Left lung (tissue), 10 donors: ENCODE measurements around the gene OAS3. TPM values are rescaled to one million over a fixed set of nuclear protein-coding genes. Genes with fewer than 3 reads are reported as not detected.
"Not testable (repeated sequence)": the region's sequence is repeated elsewhere in the genome, so short reads cannot be mapped to it uniquely, and the experiment has no call there.

Experiments
- ATAC-seq: fragments of 200-7000 bp; cut with Tn5 transposase; one replicate; pipeline ENCODE4 v1.9.1; 2020; ENCODE audit warnings: moderate library complexity
- DNase-seq, 4 donors: peaks; one replicate each; pipeline ENCODE4 v3.0.0-alpha.2; 2013 to 2020
- H3K27ac ChIP-seq, 2 donors: fragments of 200-600 bp; sonication (generic) in 1 of 2; one replicate each; pipeline versions ENCODE4 v1.5.0 to v1.8.0; 2020 to 2021
- H3K27me3 ChIP-seq, 2 donors: fragments of 200-600 bp; sonication (generic) in 1 of 2; one replicate each; pipeline versions ENCODE4 v1.5.0 to v1.8.0; 2020 to 2021
- H3K36me3 ChIP-seq, 2 donors: fragments of 200-600 bp; sonication (generic) in 1 of 2; one replicate each; pipeline versions ENCODE4 v1.5.0 to v1.8.0; 2020 to 2021
- H3K4me1 ChIP-seq, 2 donors: fragments of 200-600 bp; one replicate each; pipeline ENCODE4 v1.8.0; 2021
- H3K4me3 ChIP-seq, 2 donors: fragments of 200-600 bp; sonication (generic) in 1 of 2; one replicate each; pipeline versions ENCODE4 v1.5.0 to v1.8.0; 2020 to 2021; ENCODE audit warnings: mild to moderate bottlenecking in 1 of 2
- H3K9me3 ChIP-seq, 2 donors: fragments of 200-600 bp; sonication (generic) in 1 of 2; one replicate each; pipeline versions ENCODE4 v1.5.0 to v1.8.0; 2020 to 2021
- CTCF ChIP-seq, 2 donors: fragments of 200-600 bp; sonication (generic) in 1 of 2; IDR thresholded peaks; one replicate each; pipeline versions ENCODE4 v1.5.0 to v1.8.0; 2021; ENCODE audit warnings: antibody characterized with exemption in 2 of 2
- intact Hi-C, 2 donors: fragments of 100-400 bp; cut with DNase I; formaldehyde crosslinking; loops; one replicate each; pipeline versions ENCODE4 v1.11.2 to v1.14.2; 2022
- polyA plus RNA-seq, 6 donors: library from polyadenylated mRNA; unstranded; fragments of 120-200 nt; gene quantifications; one replicate each; pipeline ENCODE4 v1.2.1, GENCODE V29; 2013; ENCODE audit not compliant: insufficient read length in 6 of 6
- total RNA-seq, 2 donors: library from RNA; stranded (reverse); fragmentation: NEBNext Ultra II Directional; extraction: Animal tissue kit (Norgen Biotek cat#: 25700); gene quantifications; one replicate each; pipeline ENCODE4 v1.2.1, GENCODE V29; 2021
- donor health status: DM: no; HTN: yes; CAD: no.
- donor health status: DM: no; HTN: no; CAD: no.

The OAS3 gene
- total and polyA plus RNA-seq, 8 donors, result 11.4 to 47.5 (median 17.7) TPM

- no peak for ATAC-seq
- H3K4me3 ChIP-seq, result no peak overlapping the region
- intact Hi-C loops, result no loop called here
- H3K9me3 ChIP-seq, result peaks cover 3 to 24% of the 10 kb centered on the region in 2 donors
- peaks cover 0 to 49% of the 10 kb centered on the region in 2 donors for H3K36me3 ChIP-seq
- H3K27ac ChIP-seq, result no peak overlapping the region
- no peaks in the 10 kb centered on the region for H3K27me3 ChIP-seq
- no peak for DNase-seq
- peaks cover 15 to 49% of the 10 kb centered on the region in 2 donors for H3K4me1 ChIP-seq
- TF ChIP-seq CTCF (IDR thresholded peaks at IDR 0.05), result no peak
Measured at GRCh38 chr12:112909693-112910092, 28.6 kb upstream of the OAS3 start.

- Histone ChIP-seq H3K36me3 (peaks cover 0 to 70% of the 10 kb centered on the region in 2 donors), H3K4me3 (no peak overlapping the region), H3K9me3 (peaks cover 3 to 24% of the 10 kb centered on the region in 2 donors), H3K4me1 (peaks cover 1 to 21% of the 10 kb centered on the region in 2 donors), H3K27ac (no peak overlapping the region), H3K27me3 (no peaks in the 10 kb centered on the region)
- no peak for DNase-seq
- no peak for TF ChIP-seq CTCF (IDR thresholded peaks at IDR 0.05)
- ATAC-seq, result no peak
- intact Hi-C loops, result no loop called here
Measured at GRCh38 chr12:112913038-112913688, 25.1 kb upstream of the OAS3 start.

GRCh38 chr12:112913888-112914287, 24.4 kb upstream of the OAS3 start:
- H3K9me3 ChIP-seq, result peaks cover 3 to 24% of the 10 kb centered on the region in 2 donors
- intact Hi-C loops, H3K27me3 ChIP-seq, DNase-seq, ATAC-seq, H3K27ac ChIP-seq, H3K4me3 ChIP-seq: not testable (repeated sequence)
- peaks cover 0 to 13% of the 10 kb centered on the region in 2 donors for H3K4me1 ChIP-seq
- H3K36me3 ChIP-seq, result peaks cover 0 to 74% of the 10 kb centered on the region in 2 donors

GRCh38 chr12:112916270-112916669, 22.0 kb upstream of the OAS3 start:
- H3K4me1 ChIP-seq, result no peaks in the 10 kb centered on the region
- no peak overlapping the region for H3K27ac ChIP-seq
- DNase-seq (peak in 2 of 4 donors; percentile 27 to 79), ATAC-seq (peak; percentile 57)
- no peak for TF ChIP-seq CTCF (IDR thresholded peaks at IDR 0.05)
- H3K36me3 ChIP-seq, result peaks cover 0 to 78% of the 10 kb centered on the region in 2 donors
- no peaks in the 10 kb centered on the region for H3K27me3 ChIP-seq
- no peak overlapping the region for H3K4me3 ChIP-seq
- H3K9me3 ChIP-seq, result peaks cover 3 to 24% of the 10 kb centered on the region in 2 donors
- intact Hi-C loops, result no loop called here

GRCh38 chr12:112919121-112919520, 19.2 kb upstream of the OAS3 start:
- Histone ChIP-seq H3K9me3 (peaks cover 0 to under 1% of the 10 kb centered on the region in 2 donors), H3K27ac (no peak overlapping the region), H3K4me1 (no peaks in the 10 kb centered on the region), H3K27me3 (no peaks in the 10 kb centered on the region), H3K36me3 (peaks cover 0 to 49% of the 10 kb centered on the region in 2 donors), H3K4me3 (no peak overlapping the region)
- no peak for TF ChIP-seq CTCF (IDR thresholded peaks at IDR 0.05)
- no peak for DNase-seq
- ATAC-seq, result no peak
- intact Hi-C loops, result no loop called here
